Cardiac fibroblast (primary cell): ENCODE results near the gene NUP93.
A peak's percentile ranks its signal among the peaks of the same experiment; 100 is the strongest.

Source experiments
- DNase-seq, 2 donors: peaks; one replicate each; pipeline versions ENCODE4 v3.0.0 to v3.0.0-alpha.2; 2010; ENCODE audit warnings: low read depth in 2 of 2
- H3K4me3 ChIP-seq, 2 donors: replicated peaks in 1 of 2; 1 replicate in 1 of 2; 2 replicates in 1 of 2; pipeline ENCODE4 v1.5.1; 2011; ENCODE audit warnings: low read depth in 2 of 2, low read length in 2 of 2, mild to moderate bottlenecking in 2 of 2, moderate library complexity in 1 of 2
- CTCF ChIP-seq: IDR thresholded peaks from one replicate; pipeline ENCODE4 v1.5.1; 2011; ENCODE audit warnings: low read depth, mild to moderate bottlenecking, low read length, inconsistent platforms

Gene NUP93

GRCh38 chr16:56833243-56833970, 103.5 kb downstream of the NUP93 start:
- no peak for TF ChIP-seq CTCF
- DNase-seq, result no peak
- no peak overlapping the region for H3K4me3 ChIP-seq

GRCh38 chr16:56835320-56835719, 105.4 kb downstream of the NUP93 start:
- no peak for TF ChIP-seq CTCF
- no peak for DNase-seq
- no peak overlapping the region for H3K4me3 ChIP-seq

- no peak for TF ChIP-seq CTCF
- no peak for DNase-seq
- H3K4me3 ChIP-seq, result no peak overlapping the region
Observed at GRCh38 chr16:56836410-56837230, 106.7 kb downstream of the NUP93 start.

- no peak for DNase-seq
- H3K4me3 ChIP-seq, result no peak overlapping the region
- TF ChIP-seq CTCF, result no peak
Observed at GRCh38 chr16:56838622-56839337, 108.9 kb downstream of the NUP93 start.

- peak; percentile 23 to 54 for DNase-seq
- TF ChIP-seq CTCF, result no peak
- H3K4me3 ChIP-seq, result no peak overlapping the region
Observed at GRCh38 chr16:56841233-56841632, 111.3 kb downstream of the NUP93 start.

- TF ChIP-seq CTCF, result no peak
- no peak for DNase-seq
- H3K4me3 ChIP-seq, result no peak overlapping the region
Observed at GRCh38 chr16:56841659-56842058, 111.7 kb downstream of the NUP93 start.
